HT-29 (cell line): Measurements from ENCODE around the gene COX17. TPM values are rescaled to one million over a fixed set of nuclear protein-coding genes. Genes with fewer than 3 reads are reported as not detected.

Source experiments
- DNase-seq: peaks from one replicate; pipeline ENCODE4 v3.0.0-alpha.2; 2015; ENCODE audit warnings: low spot score
- total RNA-seq: library from RNA; depleted of rRNA; stranded (reverse); fragments of >200 nt; shearing (Covaris generic); gene quantifications from 2 replicates; pipeline ENCODE4 v1.2.3, GENCODE V29; 2014; rRNA removed

The COX17 gene
- total RNA-seq, 1 experiment from 2014 or later: 118 TPM

GRCh38 chr3:119625451-119626153 is 51.6 kb downstream of the COX17 start:
- DNase-seq: no peak

- no peak for DNase-seq
These were observed 53.0 kb downstream of the COX17 start for GRCh38 chr3:119624002-119624720.

DNA sequence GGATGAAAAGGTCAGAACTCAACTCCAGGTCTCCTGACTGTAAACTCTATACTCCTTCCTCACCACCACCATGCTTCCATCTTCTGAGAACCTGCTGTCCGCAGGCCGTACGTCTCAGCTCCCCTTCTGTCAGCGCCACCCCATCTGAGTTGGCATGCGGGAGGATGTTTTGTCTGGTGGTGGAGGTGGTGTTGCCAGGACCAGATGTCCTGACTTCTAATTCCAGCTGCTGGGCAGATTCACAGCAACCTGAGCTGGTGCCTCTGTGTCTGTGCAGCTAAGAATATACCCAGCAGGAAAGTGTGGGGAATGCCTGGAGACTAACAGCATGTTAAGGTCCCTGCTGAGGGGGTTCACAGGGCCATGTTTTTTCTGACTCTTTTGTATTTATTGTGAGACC is 56.3 kb downstream of the COX17 start:
- no peak for DNase-seq

Other genes with a start within 250 kb of the COX17 start
- 30.2 and 45.0 TPM in 2 replicates for gene TMEM39A, start 213.8 kb downstream of the COX17 start, total RNA-seq
- 8.1 and 8.6 TPM in 2 replicates for gene POGLUT1, start 208.4 kb downstream of the COX17 start, total RNA-seq
- gene TIMMDC1, start 178.9 kb downstream of the COX17 start, total RNA-seq: 61.0 and 67.0 TPM in 2 replicates
- not detected in 2 replicates for gene CD80, start 117.8 kb downstream of the COX17 start, total RNA-seq
- gene ADPRH, start 97.9 kb downstream of the COX17 start, total RNA-seq: 0.65 and 1.0 TPM in 2 replicates
- gene PLA1A, start 79.5 kb downstream of the COX17 start, total RNA-seq: not detected in 2 replicates
- gene POPDC2, start 16.8 kb downstream of the COX17 start, total RNA-seq: 0.16 and 0.71 TPM in 2 replicates
- not detected in 2 replicates for gene CFAP91, start 25.6 kb upstream of the COX17 start, total RNA-seq
- gene NR1I2, start 104.7 kb upstream of the COX17 start, total RNA-seq: 0.08 TPM in 1 of 2 replicates, not detected in the other